Activated T-helper 2 cell treated with anti-CD3 and anti-CD28 coated beads, Interferon-gamma antibody, Interleukin-2, Interleukin-4, amounts not matched to agents 10 μg/mL and 5 μg/mL and 100 μg/mL, durations not matched to agents 14 hours and 24 hours and 36 hours (primary cell): Measurements from ENCODE around the gene RNF145. TPM values are rescaled to one million over a fixed set of nuclear protein-coding genes. Genes with fewer than 3 reads are reported as not detected.
A peak's percentile ranks its signal among the peaks of the same experiment; 100 is the strongest.

Experiments
- DNase-seq: peaks from one replicate; pipeline ENCODE4 v3.0.0; 2021; ENCODE audit warnings: low spot score
- H3K27ac Mint-ChIP-seq: one replicate; pipeline ENCODE4 v1.8.0; 2021; ENCODE audit warnings: mixed read lengths
- H3K27me3 Mint-ChIP-seq: one replicate; pipeline ENCODE4 v1.8.0; 2021; ENCODE audit warnings: low read depth, mixed read lengths
- H3K36me3 Mint-ChIP-seq: one replicate; pipeline ENCODE4 v1.8.0; 2021; ENCODE audit warnings: low read depth, mixed read lengths
- H3K4me1 Mint-ChIP-seq: one replicate; pipeline ENCODE4 v1.8.0; 2021; ENCODE audit warnings: low read depth, mixed read lengths
- H3K4me3 Mint-ChIP-seq: one replicate; pipeline ENCODE4 v1.8.0; 2021; ENCODE audit warnings: low read depth, mild to moderate bottlenecking, moderate library complexity, mixed read lengths
- H3K9me3 Mint-ChIP-seq: one replicate; pipeline ENCODE4 v1.8.0; 2021; ENCODE audit warnings: mixed read lengths
- intact Hi-C: fragments of 100-400 bp; cut with micrococcal nuclease; formaldehyde crosslinking; loops from one replicate; pipeline ENCODE4 v1.15.1; 2023
- total RNA-seq: library from RNA; stranded (reverse); gene quantifications from 2 replicates; pipeline ENCODE4 v1.2.3, GENCODE V29; 2022

The RNF145 gene, protein sequence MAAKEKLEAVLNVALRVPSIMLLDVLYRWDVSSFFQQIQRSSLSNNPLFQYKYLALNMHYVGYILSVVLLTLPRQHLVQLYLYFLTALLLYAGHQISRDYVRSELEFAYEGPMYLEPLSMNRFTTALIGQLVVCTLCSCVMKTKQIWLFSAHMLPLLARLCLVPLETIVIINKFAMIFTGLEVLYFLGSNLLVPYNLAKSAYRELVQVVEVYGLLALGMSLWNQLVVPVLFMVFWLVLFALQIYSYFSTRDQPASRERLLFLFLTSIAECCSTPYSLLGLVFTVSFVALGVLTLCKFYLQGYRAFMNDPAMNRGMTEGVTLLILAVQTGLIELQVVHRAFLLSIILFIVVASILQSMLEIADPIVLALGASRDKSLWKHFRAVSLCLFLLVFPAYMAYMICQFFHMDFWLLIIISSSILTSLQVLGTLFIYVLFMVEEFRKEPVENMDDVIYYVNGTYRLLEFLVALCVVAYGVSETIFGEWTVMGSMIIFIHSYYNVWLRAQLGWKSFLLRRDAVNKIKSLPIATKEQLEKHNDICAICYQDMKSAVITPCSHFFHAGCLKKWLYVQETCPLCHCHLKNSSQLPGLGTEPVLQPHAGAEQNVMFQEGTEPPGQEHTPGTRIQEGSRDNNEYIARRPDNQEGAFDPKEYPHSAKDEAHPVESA
- total RNA-seq = 113 and 124 TPM in 2 replicates

DNA sequence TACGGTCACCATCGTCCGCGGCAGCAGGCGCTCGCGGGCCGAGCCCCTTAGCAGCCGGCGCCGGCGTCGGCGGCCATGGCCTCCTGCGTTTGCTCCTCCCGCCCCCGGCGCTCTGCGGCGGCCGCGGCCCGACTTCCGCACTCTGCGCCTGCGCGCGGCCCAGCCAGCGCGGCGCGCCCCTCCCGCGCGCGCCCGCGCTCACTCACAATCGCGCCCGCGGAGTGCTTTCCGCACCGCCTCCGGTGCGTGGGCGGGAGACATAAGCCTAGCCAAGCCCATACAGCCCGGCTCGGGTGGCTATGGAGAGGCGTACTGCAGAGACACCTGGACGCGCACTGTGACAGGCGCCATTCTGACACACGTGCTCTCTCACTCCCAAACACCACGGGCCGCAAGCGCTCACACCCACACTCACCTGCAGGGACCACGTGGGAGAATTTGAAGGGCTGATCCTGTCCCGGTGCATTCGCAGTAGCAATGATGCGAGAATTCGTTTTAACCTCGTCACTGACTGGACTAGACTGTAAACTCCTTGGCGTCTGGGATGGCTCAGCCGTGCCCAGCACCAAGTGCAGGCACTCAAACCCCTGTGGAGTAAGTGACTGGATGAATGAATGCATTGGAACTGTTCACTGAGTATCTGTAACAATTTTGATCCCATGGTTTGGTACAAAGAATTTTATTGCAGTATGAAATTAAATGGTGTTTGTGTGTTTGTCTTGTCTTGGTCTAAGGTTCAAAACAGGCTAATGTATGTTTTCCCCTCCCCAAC lies at the start of gene RNF145:
TSS of gene RNF145 (minus strand) at position 116 of the 772 bp plus-strand sequence. CDS start 5,936 bp downstream, outside the sequence.
- Mint-ChIP-seq H3K27ac (peak within 1 kb of the TSS; percentile 97), H3K9me3 (no peaks in the 10 kb centered on the region), H3K4me1 (peaks cover 51% of the 10 kb centered on the region), H3K27me3 (peaks cover 7% of the 10 kb centered on the region), H3K4me3 (peak within 1 kb of the TSS; percentile 91), H3K36me3 (peaks cover 33% of the 10 kb centered on the region)
- intact Hi-C loops = loop anchor here (2.0 to 5.0 kb wide), 6 partner anchors 47 to 1612 kb away; partner anchors contain the start of gene PWWP2A
- peak; percentile 86 for DNase-seq

DNA sequence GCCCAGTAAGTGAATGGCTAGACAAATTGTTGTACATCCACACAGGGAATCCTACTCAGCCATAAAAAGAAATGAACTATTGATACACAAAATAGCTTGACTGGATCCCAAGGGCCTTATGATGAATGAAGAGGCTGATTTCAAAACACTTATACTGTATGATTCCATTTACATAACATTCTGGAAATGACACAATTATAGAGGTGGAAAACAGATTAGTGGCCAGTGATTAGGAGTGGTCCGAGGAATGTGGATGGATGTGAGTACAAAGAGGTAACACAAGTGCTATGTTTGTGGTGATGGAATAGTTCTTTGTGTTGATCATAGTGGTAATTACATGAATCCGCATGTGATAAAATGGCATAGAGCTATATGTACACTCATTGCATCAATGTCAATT lies 49.0 kb upstream of the RNF145 start:
- H3K27ac Mint-ChIP-seq = no peak overlapping the region
- DNase-seq = no peak
- peaks cover 14% of the 10 kb centered on the region for H3K4me1 Mint-ChIP-seq
- peaks cover 3% of the 10 kb centered on the region for H3K36me3 Mint-ChIP-seq
- no peak overlapping the region for H3K4me3 Mint-ChIP-seq
- intact Hi-C loops = no loop called here
- H3K27me3 Mint-ChIP-seq = peaks cover 18% of the 10 kb centered on the region
- no peaks in the 10 kb centered on the region for H3K9me3 Mint-ChIP-seq

DNA sequence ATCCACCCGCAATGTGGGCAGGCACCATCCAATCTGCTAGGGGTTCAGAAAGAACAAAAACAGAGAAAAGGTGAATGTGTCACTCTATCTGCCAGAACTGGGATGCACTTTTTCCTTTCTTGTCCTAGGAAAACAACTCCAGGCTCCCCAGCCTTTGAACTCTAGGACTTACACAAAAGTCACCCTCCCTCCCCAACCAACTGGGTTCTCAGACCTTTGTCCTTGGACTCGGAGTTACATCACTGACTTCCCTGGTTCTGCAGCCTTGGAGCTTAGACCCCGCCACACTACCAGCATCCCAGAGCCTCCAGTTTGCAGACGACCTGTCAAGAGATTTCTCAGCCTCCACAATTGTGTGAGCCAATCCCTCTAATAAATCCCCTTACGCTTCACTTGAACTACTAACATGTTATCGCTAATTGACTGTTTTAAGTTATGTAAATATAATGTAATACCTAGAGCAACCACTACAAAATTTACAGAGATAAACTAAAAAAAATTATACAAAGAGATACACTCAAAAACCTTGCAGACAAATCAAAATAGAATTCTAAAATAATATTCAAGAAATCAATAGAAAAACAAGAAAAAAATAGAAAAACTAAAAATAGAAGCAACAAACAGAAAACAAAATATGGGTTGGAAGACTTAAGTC lies 48.4 kb upstream of the RNF145 start:
- Mint-ChIP-seq H3K27me3 (peaks cover 22% of the 10 kb centered on the region), H3K9me3 (no peaks in the 10 kb centered on the region), H3K27ac (no peak overlapping the region), H3K36me3 (peaks cover 2% of the 10 kb centered on the region), H3K4me3 (no peak overlapping the region), H3K4me1 (peaks cover 14% of the 10 kb centered on the region)
- no peak for DNase-seq
- intact Hi-C loops = no loop called here

DNA sequence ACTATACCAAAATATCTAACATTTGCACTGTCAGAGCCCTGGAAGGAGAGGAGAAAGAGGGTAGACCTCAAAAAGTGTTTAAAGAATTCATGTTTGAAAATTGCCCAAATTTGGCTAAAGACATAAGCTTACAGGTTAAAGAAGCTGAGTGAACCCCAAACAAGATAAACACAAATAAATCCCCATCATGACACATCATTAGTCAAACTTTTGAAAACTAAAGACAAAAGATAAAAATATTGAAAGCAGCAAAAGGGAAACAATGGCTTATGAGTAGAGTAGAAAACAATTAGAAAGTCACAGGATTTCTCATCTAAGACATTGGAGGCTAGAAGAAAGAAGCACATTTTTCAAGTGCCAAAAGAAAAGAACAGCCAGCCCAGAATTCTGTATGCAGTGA lies 47.7 kb upstream of the RNF145 start:
- intact Hi-C loops = no loop called here
- H3K27ac Mint-ChIP-seq = no peak overlapping the region
- H3K4me1 Mint-ChIP-seq = peaks cover 6% of the 10 kb centered on the region

DNA sequence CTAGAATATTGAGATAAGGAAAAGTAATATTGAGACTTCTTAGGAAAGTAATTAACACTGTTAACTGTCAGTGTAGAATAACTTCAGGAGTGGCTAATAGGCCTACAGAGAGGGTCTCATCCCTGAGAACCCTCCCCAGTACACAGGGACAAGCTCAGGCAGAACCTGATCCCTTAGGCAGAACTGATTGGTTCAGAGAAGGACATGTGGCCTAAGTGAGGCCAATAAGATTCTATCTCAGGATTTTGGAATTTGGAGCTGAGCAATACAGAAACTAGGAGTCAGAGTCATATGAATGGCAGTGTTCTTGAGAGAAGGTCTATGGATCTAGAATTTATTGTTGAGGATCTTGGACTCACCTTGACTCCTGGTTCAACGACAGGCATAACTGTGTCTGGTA lies 42.8 kb upstream of the RNF145 start:
- H3K36me3 Mint-ChIP-seq = no peaks in the 10 kb centered on the region
- H3K4me1 Mint-ChIP-seq = no peaks in the 10 kb centered on the region
- H3K27ac Mint-ChIP-seq = no peak overlapping the region
- intact Hi-C loops = no loop called here
- DNase-seq = no peak
- H3K27me3 Mint-ChIP-seq = peaks cover 25% of the 10 kb centered on the region
- no peak overlapping the region for H3K4me3 Mint-ChIP-seq
- no peaks in the 10 kb centered on the region for H3K9me3 Mint-ChIP-seq

More for the DNA sequence above, 47.7 kb upstream of the RNF145 start:
- H3K4me3 Mint-ChIP-seq = no peak overlapping the region
- H3K9me3 Mint-ChIP-seq = no peaks in the 10 kb centered on the region
- H3K27me3 Mint-ChIP-seq = peaks cover 23% of the 10 kb centered on the region
- no peaks in the 10 kb centered on the region for H3K36me3 Mint-ChIP-seq
- DNase-seq = no peak

DNA sequence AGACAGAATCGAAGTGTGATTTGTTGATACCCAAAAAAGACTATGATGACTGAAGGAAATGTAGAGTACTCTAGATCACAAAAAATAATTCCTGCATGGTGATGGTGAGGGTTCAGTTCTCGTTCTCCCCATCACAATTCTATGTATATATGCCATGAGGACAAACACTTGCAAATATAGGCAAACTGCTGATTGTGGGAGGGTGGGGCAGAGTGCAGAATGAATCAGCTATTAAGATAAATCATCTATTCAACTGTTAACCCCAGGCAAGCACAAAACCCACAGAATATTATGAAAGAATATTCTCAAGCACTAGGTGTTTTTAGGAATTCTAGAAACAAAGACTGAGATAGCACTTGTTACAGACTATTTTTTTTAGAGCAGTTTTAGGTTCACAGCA lies 39.8 kb upstream of the RNF145 start:
- H3K4me1 Mint-ChIP-seq = no peaks in the 10 kb centered on the region
- intact Hi-C loops = no loop called here
- no peak overlapping the region for H3K4me3 Mint-ChIP-seq
- no peaks in the 10 kb centered on the region for H3K9me3 Mint-ChIP-seq
- H3K36me3 Mint-ChIP-seq = no peaks in the 10 kb centered on the region
- peaks cover 16% of the 10 kb centered on the region for H3K27me3 Mint-ChIP-seq
- no peak overlapping the region for H3K27ac Mint-ChIP-seq
- DNase-seq = no peak

DNA sequence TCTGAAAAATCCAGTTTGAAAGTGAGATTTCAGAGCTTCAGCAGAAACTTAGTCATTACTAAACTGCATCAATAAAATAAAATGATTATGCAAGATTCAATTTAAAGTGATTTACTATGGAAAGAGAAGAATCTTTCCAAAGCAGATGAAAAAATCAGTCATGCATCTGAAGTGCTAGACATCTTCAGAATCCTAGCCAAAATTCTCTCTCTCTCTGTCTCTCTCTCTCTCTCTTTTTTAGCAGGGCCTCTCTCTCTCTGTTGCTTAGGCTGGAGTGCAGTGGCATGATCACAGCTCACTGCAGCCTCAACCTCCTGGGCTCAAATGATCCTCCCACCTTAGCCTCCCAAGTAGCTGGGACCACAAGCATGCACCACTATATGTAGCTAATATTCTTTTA lies 35.5 kb upstream of the RNF145 start:
- Mint-ChIP-seq H3K4me1 (peaks cover 24% of the 10 kb centered on the region), H3K27me3 (peaks cover 11% of the 10 kb centered on the region), H3K4me3 (no peak overlapping the region), H3K27ac (no peak overlapping the region), H3K36me3 (no peaks in the 10 kb centered on the region), H3K9me3 (no peaks in the 10 kb centered on the region)
- intact Hi-C loops = no loop called here
- no peak for DNase-seq

DNA sequence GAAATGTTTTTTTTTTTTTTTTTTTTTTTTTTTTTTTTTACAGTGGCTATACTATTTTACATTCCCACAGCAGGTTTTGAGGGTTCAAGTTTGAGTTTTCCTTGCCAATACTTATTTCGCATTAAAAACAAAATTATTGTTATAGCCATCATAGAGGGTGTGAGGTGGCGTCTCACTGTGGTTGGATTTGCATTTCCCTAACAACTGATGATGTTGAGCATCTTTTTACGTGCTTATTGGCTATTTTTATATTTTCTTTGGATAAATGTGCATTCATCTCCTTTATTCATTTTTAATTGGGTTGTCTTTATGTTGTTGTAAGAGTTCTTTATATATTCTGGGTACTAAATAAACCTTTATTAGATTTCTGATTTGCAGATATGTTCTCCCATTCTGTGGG lies 34.8 kb upstream of the RNF145 start:
- peaks cover 11% of the 10 kb centered on the region for H3K27me3 Mint-ChIP-seq
- no peaks in the 10 kb centered on the region for H3K36me3 Mint-ChIP-seq
- no peaks in the 10 kb centered on the region for H3K9me3 Mint-ChIP-seq
- H3K4me1 Mint-ChIP-seq = peaks cover 25% of the 10 kb centered on the region
- H3K4me3 Mint-ChIP-seq = no peak overlapping the region
- intact Hi-C loops = no loop called here
- no peak for DNase-seq
- H3K27ac Mint-ChIP-seq = no peak overlapping the region

DNA sequence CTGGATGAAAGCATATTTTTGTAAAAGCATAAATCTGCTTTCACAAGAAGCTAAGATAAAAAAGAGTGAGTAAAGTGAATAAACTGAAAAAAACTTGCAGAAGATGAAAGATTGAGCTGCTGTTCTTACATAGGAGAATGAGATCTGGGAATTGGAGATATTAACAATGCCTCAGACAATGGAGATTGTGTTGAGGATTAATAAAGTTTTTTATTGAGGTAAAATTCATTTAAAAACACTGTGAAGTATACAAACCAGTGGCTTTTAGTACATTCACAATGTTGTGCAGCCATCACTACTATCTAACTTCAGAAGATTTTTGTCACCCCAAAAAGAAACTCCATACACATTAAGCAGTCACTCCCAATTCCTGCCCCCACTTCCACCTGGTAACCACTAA lies 34.0 kb upstream of the RNF145 start:
- no peaks in the 10 kb centered on the region for H3K9me3 Mint-ChIP-seq
- H3K36me3 Mint-ChIP-seq = no peaks in the 10 kb centered on the region
- H3K4me1 Mint-ChIP-seq = peaks cover 25% of the 10 kb centered on the region
- peaks cover 4% of the 10 kb centered on the region for H3K27me3 Mint-ChIP-seq
- H3K27ac Mint-ChIP-seq = no peak overlapping the region
- DNase-seq = no peak
- intact Hi-C loops = no loop called here
- H3K4me3 Mint-ChIP-seq = no peak overlapping the region

DNA sequence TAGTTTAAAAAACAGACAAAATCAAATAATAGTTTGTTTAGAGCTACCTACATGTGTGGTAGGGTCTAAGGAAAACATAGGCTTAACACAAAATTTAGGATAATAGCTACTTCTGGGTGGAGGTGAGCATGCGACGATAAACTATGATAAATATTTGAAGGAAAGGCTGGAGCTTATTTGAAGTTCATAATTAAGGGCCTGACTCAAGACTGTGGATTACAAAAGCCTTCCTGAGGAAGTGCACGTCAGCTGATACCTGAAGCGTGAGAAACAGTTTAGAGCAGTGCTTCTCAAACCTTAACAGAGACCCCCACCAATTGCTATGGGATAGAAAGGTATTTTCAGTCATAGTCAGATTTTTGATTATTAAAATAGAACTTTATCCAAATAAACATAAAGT lies 33.3 kb upstream of the RNF145 start:
- Mint-ChIP-seq H3K36me3 (no peaks in the 10 kb centered on the region), H3K4me3 (no peak overlapping the region), H3K9me3 (no peaks in the 10 kb centered on the region), H3K27me3 (no peaks in the 10 kb centered on the region), H3K27ac (no peak overlapping the region), H3K4me1 (peaks cover 25% of the 10 kb centered on the region)
- intact Hi-C loops = no loop called here
- DNase-seq = no peak

DNA sequence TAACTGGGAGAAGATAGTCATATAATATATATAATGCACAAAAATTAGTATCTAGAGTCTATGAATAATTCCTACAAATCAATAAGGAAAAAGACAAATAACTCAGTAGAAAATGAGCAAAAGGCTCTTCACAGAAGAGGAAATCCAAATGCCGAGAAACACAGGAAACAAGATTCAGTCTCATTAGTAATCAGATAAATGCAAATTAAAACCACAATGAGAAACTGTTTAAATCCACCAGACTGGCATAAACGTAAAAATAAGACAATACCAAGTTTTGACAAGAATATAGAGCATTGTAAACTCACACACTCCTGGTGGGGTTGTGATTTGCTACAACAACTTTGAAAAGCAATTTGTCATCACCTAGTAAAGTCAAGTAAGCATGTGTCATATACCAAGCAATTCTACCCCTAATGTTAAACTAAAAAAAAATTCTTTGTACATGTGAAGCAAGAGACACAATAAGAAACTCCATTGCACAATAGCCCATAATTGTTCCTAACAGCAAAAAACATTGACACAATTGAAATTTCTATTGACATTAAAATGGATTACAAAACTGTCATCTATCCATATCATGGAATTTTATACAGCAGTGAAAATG lies 32.7 kb upstream of the RNF145 start:
- no peaks in the 10 kb centered on the region for H3K27me3 Mint-ChIP-seq
- H3K9me3 Mint-ChIP-seq = no peaks in the 10 kb centered on the region
- peaks cover 25% of the 10 kb centered on the region for H3K4me1 Mint-ChIP-seq
- H3K4me3 Mint-ChIP-seq = no peak overlapping the region
- DNase-seq = no peak
- intact Hi-C loops = loop anchor here (2.0 kb wide), 1 partner anchor 21 kb away; the partner anchor contains the start of gene UBLCP1
- no peaks in the 10 kb centered on the region for H3K36me3 Mint-ChIP-seq
- no peak overlapping the region for H3K27ac Mint-ChIP-seq

DNA sequence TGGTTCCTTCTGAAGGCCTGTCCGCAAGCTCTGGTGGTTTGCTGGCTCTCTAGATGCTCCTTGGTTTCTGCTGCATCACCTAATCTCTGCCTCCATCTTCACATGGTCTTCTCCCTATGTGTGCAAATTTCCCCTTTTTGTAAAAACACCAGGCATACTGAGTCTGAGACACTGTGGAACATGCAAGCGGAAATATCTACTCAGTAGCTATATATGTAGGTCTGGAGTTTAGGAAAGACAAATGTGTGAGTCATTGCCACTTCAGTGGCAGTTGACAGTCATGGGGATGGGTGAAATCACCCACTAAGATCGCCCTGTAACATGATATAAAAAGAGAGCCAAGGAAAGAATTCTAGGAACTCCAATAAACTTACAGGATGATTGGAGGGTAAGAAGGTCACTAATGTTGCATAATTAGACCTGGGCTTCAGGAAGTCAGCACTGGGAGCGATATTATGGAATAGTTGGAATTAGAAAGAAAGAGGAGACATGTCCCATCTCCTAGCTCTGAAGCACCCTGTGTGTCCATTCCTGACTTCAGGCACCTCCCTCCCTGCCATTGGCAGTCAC lies 31.0 kb upstream of the RNF145 start:
- no peaks in the 10 kb centered on the region for H3K27me3 Mint-ChIP-seq
- H3K4me3 Mint-ChIP-seq = no peak overlapping the region
- H3K36me3 Mint-ChIP-seq = no peaks in the 10 kb centered on the region
- no peaks in the 10 kb centered on the region for H3K9me3 Mint-ChIP-seq
- peak overlapping the region; percentile 6 for H3K27ac Mint-ChIP-seq
- peaks cover 25% of the 10 kb centered on the region for H3K4me1 Mint-ChIP-seq
- no peak for DNase-seq
- intact Hi-C loops = loop anchor here (1.0 to 2.0 kb wide), 5 partner anchors 22 to 218 kb away; partner anchors contain the start of gene UBLCP1
